Peyer's patch (tissue), 4 donors: Measurements from ENCODE around the gene MAPK8. TPM values are rescaled to one million over a fixed set of nuclear protein-coding genes. Genes with fewer than 3 reads are reported as not detected.

Experiments used
- DNase-seq, 3 donors: peaks; one replicate each; pipeline ENCODE4 v3.0.0-alpha.2; 2017 to 2019
- H3K27ac ChIP-seq, 4 donors: fragments of 200-600 bp; sonication (generic); one replicate each; pipeline ENCODE4 v1.5.1; 2016 to 2019
- H3K27me3 ChIP-seq, 2 donors: fragments of 200-600 bp; sonication (generic); one replicate each; pipeline ENCODE4 v1.5.1; 2019
- H3K36me3 ChIP-seq, 3 donors: fragments of 200-600 bp; sonication (generic); one replicate each; pipeline ENCODE4 v1.5.1; 2016 to 2019
- H3K4me1 ChIP-seq, 4 donors: fragments of 200-600 bp; sonication (generic); one replicate each; pipeline ENCODE4 v1.5.1; 2016 to 2019
- H3K4me3 ChIP-seq, 4 donors: fragments of 200-600 bp; sonication (generic); 1 replicate in 3 of 4; 2 replicates in 1 of 4; pipeline ENCODE4 v1.5.1; 2016 to 2019; ENCODE audit warnings: mild to moderate bottlenecking in 1 of 4
- H3K9me3 ChIP-seq, 4 donors: fragments of 200-600 bp; sonication (generic); one replicate each; pipeline ENCODE4 v1.5.1; 2016 to 2019; ENCODE audit warnings: mild to moderate bottlenecking in 1 of 4
- CTCF ChIP-seq, 6 experiments: fragments of 450-650 bp in 4 of 6; fragments of 200-600 bp in 2 of 6; sonication (generic) in 1 of 6; IDR thresholded peaks; one replicate each; pipeline ENCODE4 v1.5.1; 2017 to 2019; ENCODE audit warnings: antibody characterized with exemption in 6 of 6, mild to moderate bottlenecking in 3 of 6, moderate library complexity in 1 of 6
- POLR2A ChIP-seq, 2 donors: fragments of 450-650 bp; IDR thresholded peaks; one replicate each; pipeline ENCODE4 v1.5.1; 2017; ENCODE audit warnings: antibody characterized with exemption in 2 of 2, mild to moderate bottlenecking in 2 of 2, moderate library complexity in 2 of 2
- total RNA-seq, 4 donors: library from RNA; depleted of rRNA; stranded (reverse); fragments of >200 nt; gene quantifications; one replicate each; pipeline ENCODE4 v1.1.0, GENCODE V29; 2016

The MAPK8 gene
- total RNA-seq, 4 donors from 2014 or later, result 59.9 to 89.0 (median 67.6) TPM

GRCh38 chr10:48444861-48445841 lies 138.7 kb downstream of the MAPK8 start:
- no peaks in the 10 kb centered on the region for H3K36me3 ChIP-seq
- H3K4me1 ChIP-seq, result no peaks in the 10 kb centered on the region
- no peak overlapping the region for H3K4me3 ChIP-seq
- TF ChIP-seq CTCF (IDR thresholded peaks at IDR 0.05), result no peak
- no peak for TF ChIP-seq POLR2A (IDR thresholded peaks at IDR 0.05)
- no peaks in the 10 kb centered on the region for H3K27me3 ChIP-seq
- H3K9me3 ChIP-seq, result no peaks in the 10 kb centered on the region
- no peak overlapping the region for H3K27ac ChIP-seq
- DNase-seq, result peak in 1 of 3 donors; percentile 40

- Histone ChIP-seq H3K4me3 (no peak overlapping the region), H3K9me3 (no peaks in the 10 kb centered on the region), H3K36me3 (no peaks in the 10 kb centered on the region), H3K27ac (no peak overlapping the region), H3K4me1 (no peaks in the 10 kb centered on the region), H3K27me3 (no peaks in the 10 kb centered on the region)
- no peak for TF ChIP-seq CTCF (IDR thresholded peaks at IDR 0.05)
- TF ChIP-seq POLR2A (IDR thresholded peaks at IDR 0.05), result no peak
- peak in 1 of 3 donors; percentile 19 for DNase-seq
Measured at GRCh38 chr10:48445932-48446331, 139.5 kb downstream of the MAPK8 start.

- Histone ChIP-seq H3K27me3 (no peaks in the 10 kb centered on the region), H3K36me3 (no peaks in the 10 kb centered on the region), H3K27ac (no peak overlapping the region), H3K4me1 (no peaks in the 10 kb centered on the region), H3K9me3 (no peaks in the 10 kb centered on the region), H3K4me3 (no peak overlapping the region)
- peak in 1 of 3 donors; percentile 34 for DNase-seq
- TF ChIP-seq POLR2A (IDR thresholded peaks at IDR 0.05) (no peak), CTCF (IDR thresholded peaks at IDR 0.05) (no peak)
Measured at GRCh38 chr10:48446785-48447184, 140.3 kb downstream of the MAPK8 start.

- no peaks in the 10 kb centered on the region for H3K27me3 ChIP-seq
- H3K27ac ChIP-seq, result no peak overlapping the region
- DNase-seq, result peak in 2 of 3 donors; percentile 16 to 26
- no peak for TF ChIP-seq CTCF (IDR thresholded peaks at IDR 0.05)
- no peak for TF ChIP-seq POLR2A (IDR thresholded peaks at IDR 0.05)
- no peak overlapping the region for H3K4me3 ChIP-seq
- H3K4me1 ChIP-seq, result no peaks in the 10 kb centered on the region
- H3K9me3 ChIP-seq, result no peaks in the 10 kb centered on the region
- no peaks in the 10 kb centered on the region for H3K36me3 ChIP-seq
Measured at GRCh38 chr10:48447356-48448215, 141.1 kb downstream of the MAPK8 start.

GRCh38 chr10:48448796-48449195 lies 142.3 kb downstream of the MAPK8 start:
- no peaks in the 10 kb centered on the region for H3K36me3 ChIP-seq
- H3K9me3 ChIP-seq, result no peaks in the 10 kb centered on the region
- H3K4me3 ChIP-seq, result no peak overlapping the region
- H3K27ac ChIP-seq, result no peak overlapping the region
- no peak for TF ChIP-seq POLR2A (IDR thresholded peaks at IDR 0.05)
- TF ChIP-seq CTCF (IDR thresholded peaks at IDR 0.05), result no peak
- H3K4me1 ChIP-seq, result no peaks in the 10 kb centered on the region
- DNase-seq, result peak in 1 of 3 donors; percentile 35
- no peaks in the 10 kb centered on the region for H3K27me3 ChIP-seq
